ENCODE data around the gene BPGM.

Gene BPGM

DNA sequence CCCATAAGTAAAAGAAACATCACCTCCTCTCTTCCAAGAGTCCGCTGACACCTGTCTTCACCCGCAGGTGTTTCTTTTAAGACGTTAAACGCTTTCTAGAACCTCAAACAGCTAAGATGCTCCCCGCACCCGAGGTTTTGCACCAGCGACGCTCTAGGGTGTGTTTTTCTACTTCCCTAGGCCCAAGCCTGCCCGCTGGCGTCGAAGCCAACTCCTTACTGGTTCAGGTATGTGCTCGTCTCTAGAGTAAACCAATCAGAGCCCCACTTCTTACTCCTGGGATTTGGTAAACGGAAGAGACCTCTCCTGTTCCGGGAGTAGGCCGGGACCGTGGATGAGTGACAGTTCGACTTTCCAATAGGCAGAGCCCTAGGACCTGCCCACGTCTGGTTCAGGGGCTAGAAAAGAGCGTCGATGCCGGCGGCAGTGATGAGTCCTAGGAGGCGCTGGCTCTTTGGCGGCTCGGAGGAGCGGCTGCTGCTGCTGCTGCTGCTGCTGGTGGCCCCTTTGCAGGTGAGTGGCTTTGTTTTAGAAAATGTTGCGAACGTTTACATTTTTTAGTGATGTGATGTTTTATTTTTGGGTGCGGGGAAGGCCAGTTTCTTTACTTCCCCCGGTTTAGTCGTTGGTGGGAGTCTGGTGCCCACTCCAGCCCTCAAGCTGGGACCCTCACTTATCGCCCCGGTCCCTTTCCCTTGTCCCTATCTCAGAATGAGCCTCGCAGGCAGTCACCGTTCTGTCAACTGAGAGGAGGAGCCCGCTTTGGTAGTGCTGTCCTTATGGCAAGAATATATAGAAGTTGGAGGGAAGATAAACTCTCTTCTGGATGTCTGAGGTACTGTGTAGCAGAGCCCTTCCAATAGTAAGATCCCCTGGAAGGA lies at the start of gene BPGM:
TSS of gene BPGM (plus strand) at position 429 of the 881 bp plus-strand sequence. CDS start 14,655 bp downstream, outside the sequence.
- no peaks in the 10 kb centered on the region for H3K9me3 ChIP-seq (ENCODE audit: control insufficient read depth, low read length)
- peak within 1 kb of the TSS; percentile 89 for H3K9ac ChIP-seq (ENCODE audit: low read length)
- peak within 1 kb of the TSS; percentile 85 for H3K4me3 ChIP-seq (ENCODE audit: low read length)
- H3K27me3 ChIP-seq (ENCODE audit: control insufficient read depth, insufficient read depth, low read length): no peaks in the 10 kb centered on the region
- H3K36me3 ChIP-seq (ENCODE audit: control insufficient read depth, insufficient read depth, low read length): no peaks in the 10 kb centered on the region
- peaks cover 4% of the 10 kb centered on the region for H3K4me1 ChIP-seq (ENCODE audit: control insufficient read depth, insufficient read depth, low read length)

DNA sequence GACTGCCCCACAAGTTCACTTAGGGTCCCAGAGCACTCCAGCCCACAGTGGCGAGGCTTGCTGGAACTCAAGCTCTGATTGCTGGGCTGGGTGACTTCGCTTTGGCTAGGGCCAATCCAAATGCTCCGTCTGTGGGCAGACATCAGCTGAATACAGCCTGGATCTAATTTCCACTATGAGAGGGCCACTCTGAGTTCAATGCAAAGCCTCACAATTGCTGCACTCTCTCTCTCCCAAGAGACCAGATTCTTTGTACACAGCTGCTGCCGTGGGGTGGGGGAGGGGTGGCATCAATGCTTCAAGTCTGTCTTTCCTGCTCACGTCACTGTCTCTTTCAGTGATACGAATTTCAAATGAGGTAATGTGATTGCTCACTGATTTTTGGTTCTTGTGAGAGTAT lies 47.3 kb upstream of the BPGM start:
- no peaks in the 10 kb centered on the region for H3K27me3 ChIP-seq (ENCODE audit: control insufficient read depth, insufficient read depth, low read length)
- no peaks in the 10 kb centered on the region for H3K9me3 ChIP-seq (ENCODE audit: control insufficient read depth, low read length)
- no peak overlapping the region for H3K9ac ChIP-seq (ENCODE audit: low read length)
- H3K4me3 ChIP-seq (ENCODE audit: low read length): no peak overlapping the region
- no peaks in the 10 kb centered on the region for H3K36me3 ChIP-seq (ENCODE audit: control insufficient read depth, insufficient read depth, low read length)
- H3K4me1 ChIP-seq (ENCODE audit: control insufficient read depth, insufficient read depth, low read length): peaks cover 14% of the 10 kb centered on the region

DNA sequence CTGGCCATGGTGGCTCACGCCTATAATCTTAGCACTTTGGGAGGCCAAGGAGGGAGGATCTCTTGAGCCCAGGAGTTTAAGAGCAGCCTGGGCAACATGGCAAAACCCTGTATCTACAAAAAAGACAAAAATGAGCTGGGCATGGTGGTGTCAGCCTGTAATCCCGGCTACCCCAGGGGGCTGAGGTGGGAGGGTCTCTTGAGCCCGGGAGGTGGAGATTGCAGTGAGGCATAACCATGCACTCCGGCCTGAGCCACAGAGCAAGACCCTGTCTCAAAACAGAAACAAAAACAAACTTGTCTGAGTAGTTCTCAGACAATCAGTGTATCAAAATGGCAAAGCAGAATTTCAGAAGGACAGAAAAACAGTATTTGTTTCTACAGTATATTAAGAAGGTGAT lies 45.2 kb upstream of the BPGM start:
- no peak overlapping the region for H3K9ac ChIP-seq (ENCODE audit: low read length)

DNA sequence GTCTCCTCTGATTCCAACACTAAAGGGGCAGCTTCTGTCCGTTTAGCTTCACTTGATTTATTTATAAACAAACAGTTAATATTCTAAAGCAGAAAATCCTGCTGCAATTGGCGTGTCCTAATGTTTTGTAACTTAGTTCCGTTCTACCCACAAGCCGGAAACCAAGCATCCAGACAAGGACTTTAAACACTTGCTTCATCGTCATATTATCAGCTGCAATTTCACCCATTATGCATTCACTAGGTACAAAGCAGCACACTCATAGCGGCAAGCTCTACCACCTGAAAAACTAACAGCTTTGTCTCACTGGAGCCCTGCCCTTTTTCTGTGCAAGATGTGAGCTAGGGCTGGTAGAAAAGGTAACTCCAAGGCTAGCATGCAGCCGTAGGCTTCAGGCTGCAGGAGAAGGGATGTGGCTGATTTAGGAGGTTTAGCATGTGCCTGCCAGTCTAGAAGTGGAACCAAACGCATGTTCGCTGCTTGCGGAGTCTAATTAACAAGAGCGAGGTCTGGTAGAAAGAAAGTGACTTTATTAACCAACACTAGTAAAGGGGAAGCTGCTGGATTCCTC lies 43.7 kb upstream of the BPGM start:
- H3K4me3 ChIP-seq (ENCODE audit: low read length): peak overlapping the region; percentile 1

More for the DNA sequence above, 45.2 kb upstream of the BPGM start:
- Histone ChIP-seq H3K27me3 (ENCODE audit: control insufficient read depth, insufficient read depth, low read length) (no peaks in the 10 kb centered on the region), H3K4me1 (ENCODE audit: control insufficient read depth, insufficient read depth, low read length) (peaks cover 11% of the 10 kb centered on the region), H3K9me3 (ENCODE audit: control insufficient read depth, low read length) (no peaks in the 10 kb centered on the region), H3K4me3 (ENCODE audit: low read length) (no peak overlapping the region), H3K36me3 (ENCODE audit: control insufficient read depth, insufficient read depth, low read length) (no peaks in the 10 kb centered on the region)

DNA sequence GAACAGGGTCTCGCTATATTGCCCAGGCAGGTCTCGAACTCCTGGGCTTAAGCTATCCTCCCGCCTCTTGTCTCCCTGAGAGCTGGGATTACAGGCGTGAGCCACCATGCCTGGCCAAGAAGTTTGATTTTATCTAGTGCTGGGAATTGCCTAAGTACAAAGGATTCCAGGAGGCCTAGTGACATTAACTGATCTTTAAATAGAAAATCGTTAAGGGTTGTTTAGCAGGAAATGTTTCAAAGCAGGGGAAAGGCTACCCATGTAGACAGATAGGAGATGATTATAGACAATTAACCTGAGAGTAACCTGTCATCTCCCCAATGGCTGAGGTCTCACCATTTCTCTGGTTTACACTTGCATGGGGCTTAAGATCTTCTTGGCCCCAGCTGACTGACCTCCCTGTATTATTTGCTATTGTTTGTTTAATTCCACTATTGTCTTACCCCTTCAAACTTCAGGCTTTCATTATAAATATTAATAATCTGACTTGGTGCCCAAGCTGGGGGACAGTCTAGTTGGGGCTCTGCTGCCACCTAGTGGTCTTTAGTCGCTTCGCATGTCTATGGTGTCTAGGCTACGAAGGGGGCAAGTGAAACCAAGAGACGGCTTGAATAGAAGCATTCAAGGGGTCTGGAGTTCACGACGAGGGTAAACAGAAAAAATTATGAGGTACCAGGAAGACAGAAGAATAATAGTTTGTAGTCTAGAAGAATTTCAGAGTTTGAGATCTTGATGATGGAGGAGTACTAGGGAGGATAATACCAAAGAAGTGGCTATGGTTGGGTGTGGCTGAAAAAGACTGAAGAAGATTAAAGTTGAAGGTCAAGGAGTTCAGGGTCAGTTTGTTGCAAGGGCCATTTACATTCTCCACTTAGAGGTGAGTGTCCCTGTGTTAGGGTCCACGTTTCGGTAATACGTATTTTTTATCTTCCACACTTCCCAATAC lies 40.4 kb upstream of the BPGM start:
- Histone ChIP-seq H3K9me3 (ENCODE audit: control insufficient read depth, low read length) (no peaks in the 10 kb centered on the region), H3K4me3 (ENCODE audit: low read length) (no peak overlapping the region), H3K36me3 (ENCODE audit: control insufficient read depth, insufficient read depth, low read length) (no peaks in the 10 kb centered on the region), H3K27me3 (ENCODE audit: control insufficient read depth, insufficient read depth, low read length) (no peaks in the 10 kb centered on the region), H3K4me1 (ENCODE audit: control insufficient read depth, insufficient read depth, low read length) (peaks cover 11% of the 10 kb centered on the region), H3K9ac (ENCODE audit: low read length) (no peak overlapping the region)

More for the DNA sequence above, 43.7 kb upstream of the BPGM start:
- Histone ChIP-seq H3K27me3 (ENCODE audit: control insufficient read depth, insufficient read depth, low read length) (no peaks in the 10 kb centered on the region), H3K36me3 (ENCODE audit: control insufficient read depth, insufficient read depth, low read length) (no peaks in the 10 kb centered on the region), H3K9me3 (ENCODE audit: control insufficient read depth, low read length) (no peaks in the 10 kb centered on the region), H3K9ac (ENCODE audit: low read length) (peak overlapping the region; percentile 41), H3K4me1 (ENCODE audit: control insufficient read depth, insufficient read depth, low read length) (peaks cover 11% of the 10 kb centered on the region)

DNA sequence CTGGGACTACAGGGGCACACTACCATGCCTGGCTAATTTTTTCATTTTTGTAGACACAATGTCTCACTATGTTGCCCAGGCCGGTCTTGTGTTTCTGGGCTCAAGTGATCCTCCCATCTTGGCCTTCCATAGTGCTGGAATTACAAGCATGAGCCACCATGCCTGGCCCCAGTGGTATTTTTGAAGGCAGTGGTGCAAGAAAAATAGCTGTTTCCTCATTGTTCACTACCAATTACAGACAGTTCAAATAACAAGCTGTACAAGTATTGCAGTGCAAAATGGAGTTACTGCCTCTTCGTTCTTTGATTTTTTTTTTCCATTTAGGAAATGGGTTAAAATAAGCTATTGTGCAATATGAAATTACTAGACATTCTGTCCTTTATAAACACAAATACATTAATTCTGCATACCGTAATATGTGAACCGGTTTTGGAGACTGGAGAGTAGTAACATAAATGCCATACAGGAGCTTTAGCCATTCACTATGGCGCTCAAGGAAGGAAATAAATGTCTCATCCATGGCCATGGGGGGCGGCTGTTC lies 35.0 kb upstream of the BPGM start:
- Histone ChIP-seq H3K4me3 (ENCODE audit: low read length) (no peak overlapping the region), H3K4me1 (ENCODE audit: control insufficient read depth, insufficient read depth, low read length) (no peaks in the 10 kb centered on the region), H3K27me3 (ENCODE audit: control insufficient read depth, insufficient read depth, low read length) (no peaks in the 10 kb centered on the region), H3K36me3 (ENCODE audit: control insufficient read depth, insufficient read depth, low read length) (no peaks in the 10 kb centered on the region), H3K9ac (ENCODE audit: low read length) (no peak overlapping the region), H3K9me3 (ENCODE audit: control insufficient read depth, low read length) (no peaks in the 10 kb centered on the region)

DNA sequence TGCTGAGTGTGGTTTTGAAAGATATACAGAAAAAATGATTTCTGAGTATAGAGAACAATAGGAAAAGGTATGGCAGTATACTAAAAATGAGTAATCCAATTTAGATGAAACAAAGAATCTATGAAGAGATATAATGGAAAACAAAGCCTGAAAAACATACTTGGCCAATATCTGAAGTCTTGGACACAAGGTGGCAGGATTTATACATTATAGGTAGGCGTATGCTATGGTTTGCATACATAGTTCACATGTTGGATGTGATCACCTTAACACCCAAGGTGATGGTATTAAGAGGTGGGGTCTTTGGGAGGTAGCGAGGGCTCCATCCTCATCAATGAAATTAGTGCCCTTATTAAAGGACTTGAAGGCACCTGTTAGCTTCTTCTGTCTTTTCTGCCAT lies 34.5 kb upstream of the BPGM start:
- Histone ChIP-seq H3K9ac (ENCODE audit: low read length) (no peak overlapping the region), H3K4me1 (ENCODE audit: control insufficient read depth, insufficient read depth, low read length) (no peaks in the 10 kb centered on the region), H3K4me3 (ENCODE audit: low read length) (no peak overlapping the region), H3K27me3 (ENCODE audit: control insufficient read depth, insufficient read depth, low read length) (no peaks in the 10 kb centered on the region), H3K9me3 (ENCODE audit: control insufficient read depth, low read length) (no peaks in the 10 kb centered on the region), H3K36me3 (ENCODE audit: control insufficient read depth, insufficient read depth, low read length) (no peaks in the 10 kb centered on the region)

DNA sequence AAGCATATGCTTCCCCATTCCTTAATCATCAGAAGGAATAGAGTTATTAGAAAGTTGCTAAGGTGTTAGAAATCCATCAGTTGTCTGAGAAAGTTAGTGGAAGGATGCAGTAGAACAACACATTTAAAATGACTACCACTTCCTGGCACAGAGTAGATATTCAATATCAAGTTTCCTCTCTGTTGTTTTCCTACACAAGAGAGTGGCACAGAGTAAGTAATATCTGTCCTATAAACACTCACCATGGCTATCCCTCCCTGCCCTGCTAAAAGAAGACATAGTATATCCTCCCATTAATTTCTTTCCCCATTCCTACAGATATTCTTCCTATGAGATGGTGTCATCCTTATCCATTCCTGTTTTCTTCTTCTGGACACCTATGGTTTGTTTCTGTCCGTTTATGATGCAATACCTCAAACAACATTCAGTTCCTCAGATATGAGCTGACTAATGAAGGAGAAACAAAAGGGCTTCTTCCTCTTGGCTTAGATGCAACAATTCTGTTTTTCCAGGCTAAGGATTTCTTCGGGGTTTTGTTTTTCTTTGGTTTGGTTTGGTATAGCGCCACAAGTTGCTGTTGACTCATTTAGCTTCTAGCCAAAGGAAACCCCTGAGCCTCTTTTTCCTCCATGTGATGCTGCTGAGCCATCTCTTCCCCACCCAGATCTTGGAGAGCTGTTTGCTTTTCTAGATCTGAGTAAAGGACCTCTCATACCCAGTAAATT lies 32.9 kb upstream of the BPGM start:
- Histone ChIP-seq H3K9ac (ENCODE audit: low read length) (no peak overlapping the region), H3K9me3 (ENCODE audit: control insufficient read depth, low read length) (no peaks in the 10 kb centered on the region), H3K4me1 (ENCODE audit: control insufficient read depth, insufficient read depth, low read length) (no peaks in the 10 kb centered on the region), H3K4me3 (ENCODE audit: low read length) (no peak overlapping the region), H3K36me3 (ENCODE audit: control insufficient read depth, insufficient read depth, low read length) (no peaks in the 10 kb centered on the region), H3K27me3 (ENCODE audit: control insufficient read depth, insufficient read depth, low read length) (no peaks in the 10 kb centered on the region)

DNA sequence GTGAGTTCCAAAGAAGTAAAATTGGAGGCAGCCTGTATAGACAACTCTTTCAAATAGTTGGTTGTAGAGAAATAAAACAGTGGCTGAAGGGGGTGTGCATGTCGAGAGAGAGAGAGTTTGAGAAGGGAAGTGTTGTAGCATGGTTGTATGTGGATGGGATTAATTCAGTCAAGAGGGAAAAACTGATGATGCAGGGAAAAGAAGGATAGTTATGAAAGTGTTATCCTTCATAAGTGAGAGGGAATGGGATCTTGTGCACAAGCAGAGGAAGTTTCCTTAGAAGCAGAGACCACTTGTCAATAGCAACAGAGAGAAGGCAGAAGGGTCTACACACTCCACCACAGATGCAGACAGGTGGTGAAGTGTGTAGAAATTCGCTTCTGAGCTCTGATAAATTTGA lies 30.0 kb upstream of the BPGM start:
- Histone ChIP-seq H3K4me3 (ENCODE audit: low read length) (no peak overlapping the region), H3K9me3 (ENCODE audit: control insufficient read depth, low read length) (no peaks in the 10 kb centered on the region), H3K4me1 (ENCODE audit: control insufficient read depth, insufficient read depth, low read length) (no peaks in the 10 kb centered on the region), H3K9ac (ENCODE audit: low read length) (no peak overlapping the region), H3K27me3 (ENCODE audit: control insufficient read depth, insufficient read depth, low read length) (no peaks in the 10 kb centered on the region), H3K36me3 (ENCODE audit: control insufficient read depth, insufficient read depth, low read length) (no peaks in the 10 kb centered on the region)

DNA sequence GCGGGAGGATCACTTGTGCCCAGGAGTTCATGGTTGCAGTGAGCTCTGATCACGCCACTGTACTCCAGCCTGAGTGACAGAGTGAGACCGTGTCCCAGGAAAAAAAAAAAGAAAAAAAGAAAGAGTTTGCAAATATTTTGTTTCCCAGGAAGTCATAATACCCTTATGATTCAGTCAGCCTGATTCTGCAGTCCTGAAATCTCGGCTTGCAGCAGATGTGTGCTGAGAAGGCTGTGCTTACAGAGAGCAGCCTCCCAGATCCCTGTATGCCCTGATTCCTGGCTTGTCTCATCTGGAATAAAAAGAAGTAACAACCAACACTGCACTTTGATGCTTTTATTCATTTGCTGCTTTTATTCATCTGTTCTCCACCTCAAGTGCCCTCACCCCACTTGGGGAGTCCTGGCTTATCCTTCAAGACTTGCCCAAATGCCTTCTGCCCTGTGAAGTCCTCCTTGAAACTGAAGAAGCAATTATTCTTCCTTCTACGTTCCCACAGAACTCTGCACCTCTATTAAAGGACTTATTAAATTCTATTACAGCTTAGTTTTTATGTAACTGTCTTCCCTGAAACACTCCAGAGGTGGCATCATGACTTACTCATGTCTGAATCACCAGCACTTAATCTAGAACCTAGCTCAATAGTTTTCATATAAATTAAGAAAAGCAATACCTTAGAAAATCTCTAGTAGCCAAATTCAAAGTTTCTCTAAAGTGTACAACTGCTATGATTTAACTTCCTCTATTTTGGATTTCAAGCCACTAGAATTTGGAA lies 27.7 kb upstream of the BPGM start:
- H3K9ac ChIP-seq (ENCODE audit: low read length): no peak overlapping the region
- no peaks in the 10 kb centered on the region for H3K4me1 ChIP-seq (ENCODE audit: control insufficient read depth, insufficient read depth, low read length)
- H3K36me3 ChIP-seq (ENCODE audit: control insufficient read depth, insufficient read depth, low read length): no peaks in the 10 kb centered on the region
- H3K9me3 ChIP-seq (ENCODE audit: control insufficient read depth, low read length): no peaks in the 10 kb centered on the region
- H3K27me3 ChIP-seq (ENCODE audit: control insufficient read depth, insufficient read depth, low read length): no peaks in the 10 kb centered on the region
- H3K4me3 ChIP-seq (ENCODE audit: low read length): no peak overlapping the region

Measured in mucosa of stomach (tissue), 1 donor.